Trophoblast cell (in vitro differentiated cells and primary cell): Measurements from ENCODE around the gene CAPRIN2.

ENCODE experiments used
- DNase-seq, 2 donors: peaks; one replicate each; pipeline ENCODE4 v3.0.0-alpha.2; 2016
- H2AFZ ChIP-seq: 2 replicates; pipeline ENCODE4 v1.6.1; 2013; ENCODE audit warnings: low read length, moderate library complexity, mild to moderate bottlenecking; ENCODE audit not compliant: insufficient read depth, poor library complexity
- H2AK5ac ChIP-seq: 2 replicates; pipeline ENCODE4 v1.6.1; 2013; ENCODE audit warnings: mild to moderate bottlenecking, low read length
- H2BK120ac ChIP-seq: 2 replicates; pipeline ENCODE4 v1.6.1; 2013; ENCODE audit warnings: low read length, mild to moderate bottlenecking, moderate library complexity; ENCODE audit not compliant: insufficient read depth, poor library complexity
- H2BK12ac ChIP-seq: 2 replicates; pipeline ENCODE4 v1.6.1; 2013; ENCODE audit warnings: mild to moderate bottlenecking, low read length, moderate library complexity
- H2BK5ac ChIP-seq: 2 replicates; pipeline ENCODE4 v1.6.1; 2013; ENCODE audit warnings: low read length, low read depth, moderate library complexity, mild to moderate bottlenecking; ENCODE audit not compliant: poor library complexity
- H3K14ac ChIP-seq: 2 replicates; pipeline ENCODE4 v1.6.1; 2013; ENCODE audit warnings: mild to moderate bottlenecking, low read length
- H3K18ac ChIP-seq: 2 replicates; pipeline ENCODE4 v1.6.1; 2013; ENCODE audit warnings: mild to moderate bottlenecking, low read length
- H3K23ac ChIP-seq: 2 replicates; pipeline ENCODE4 v1.6.1; 2013; ENCODE audit warnings: low read length
- H3K27ac ChIP-seq: 2 replicates; pipeline ENCODE4 v1.5.1; 2013; ENCODE audit warnings: low read depth, mild to moderate bottlenecking, inconsistent platforms, low read length, moderate library complexity
- H3K27me3 ChIP-seq: 2 replicates; pipeline ENCODE4 v1.6.1; 2013; ENCODE audit warnings: inconsistent platforms, mild to moderate bottlenecking, low read length, moderate library complexity; ENCODE audit not compliant: insufficient read depth
- H3K36me3 ChIP-seq, 2 experiments: 1 replicate in 1 of 2; 2 replicates in 1 of 2; pipeline ENCODE4 v1.6.1; 2013; ENCODE audit warnings: low read length in 2 of 2, mild to moderate bottlenecking in 2 of 2, moderate library complexity in 1 of 2; ENCODE audit not compliant: insufficient read depth in 2 of 2, control insufficient read depth in 1 of 2
- H3K4ac ChIP-seq: 2 replicates; pipeline ENCODE4 v1.6.1; 2013; ENCODE audit warnings: low read depth, mild to moderate bottlenecking, low read length, moderate library complexity
- H3K4me1 ChIP-seq, 2 experiments: 1 replicate in 1 of 2; 2 replicates in 1 of 2; pipeline ENCODE4 v1.6.1; 2013; ENCODE audit warnings: low read length in 2 of 2, mild to moderate bottlenecking in 2 of 2, moderate library complexity in 1 of 2; ENCODE audit not compliant: insufficient read depth in 2 of 2, control insufficient read depth in 1 of 2
- H3K4me2 ChIP-seq: 2 replicates; pipeline ENCODE4 v1.6.1; 2013; ENCODE audit warnings: inconsistent platforms, mild to moderate bottlenecking, low read length, moderate library complexity
- H3K4me3 ChIP-seq: 2 replicates; pipeline ENCODE4 v1.5.1; 2013; ENCODE audit warnings: mild to moderate bottlenecking, low read depth, low read length, inconsistent platforms
- H3K79me1 ChIP-seq: one replicate; pipeline ENCODE4 v1.6.1; 2013; ENCODE audit warnings: low read length
- H3K79me2 ChIP-seq: 2 replicates; pipeline ENCODE4 v1.6.1; 2013; ENCODE audit warnings: low read length, mild to moderate bottlenecking; ENCODE audit not compliant: control insufficient read depth, insufficient read depth, poor library complexity
- H3K9ac ChIP-seq: 2 replicates; pipeline ENCODE4 v1.6.1; 2013; ENCODE audit warnings: mild to moderate bottlenecking, low read length
- H3K9me3 ChIP-seq: 2 replicates; pipeline ENCODE4 v1.6.1; 2013; ENCODE audit warnings: low read depth, mild to moderate bottlenecking, control low read depth, inconsistent platforms, low read length; ENCODE audit not compliant: insufficient read depth
- H4K12ac ChIP-seq: 2 replicates; pipeline ENCODE4 v1.6.1; 2013; ENCODE audit warnings: low read depth, mild to moderate bottlenecking, low read length, moderate library complexity
- H4K8ac ChIP-seq: 2 replicates; pipeline ENCODE4 v1.6.1; 2013; ENCODE audit warnings: low read depth, mild to moderate bottlenecking, low read length, moderate library complexity
- H4K91ac ChIP-seq: one replicate; pipeline ENCODE4 v1.6.1; 2013; ENCODE audit warnings: low read depth, mild to moderate bottlenecking, low read length, moderate library complexity
- WGBS: extraction: QIAGEN DNeasy Blood & Tissue Kit; methylation state at CpG from one replicate; pipeline ENCODE4 v1.1.7; 2013; ENCODE audit warnings: missing lambda C conversion rate; ENCODE audit not compliant: insufficient read length, insufficient coverage; ENCODE audit errors: extremely low coverage; 5-methylcytosine and 5-hydroxymethylcytosine counted together

Gene CAPRIN2

DNA sequence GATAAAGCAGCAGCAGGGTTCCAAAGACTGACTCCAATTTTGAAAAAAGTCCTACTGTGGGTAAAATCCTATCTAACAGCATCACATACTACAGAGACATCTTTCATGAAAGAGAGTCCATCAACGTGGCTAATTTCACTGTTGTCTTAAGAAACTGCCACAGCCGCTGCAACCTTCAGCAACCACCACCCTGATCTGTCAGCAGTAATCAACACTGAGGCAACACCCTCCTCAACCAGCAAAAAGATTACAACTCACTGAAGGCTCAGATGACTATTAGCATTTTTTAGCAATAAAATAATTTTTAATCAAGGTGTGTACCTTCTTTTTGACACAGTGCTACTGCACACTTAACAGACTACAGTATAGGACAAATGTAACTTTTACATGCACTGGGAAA lies 6.6 kb downstream of the CAPRIN2 start:
- Histone ChIP-seq H4K8ac (no peak overlapping the region), H4K12ac (no peak overlapping the region), H3K27me3 (no peaks in the 10 kb centered on the region), H4K91ac (no peak overlapping the region), H3K14ac (no peak overlapping the region), H3K4ac (no peak overlapping the region), H3K4me1 (no peaks in the 10 kb centered on the region), H2AK5ac (no peak overlapping the region), H3K79me2 (no peaks in the 10 kb centered on the region), H2BK5ac (no peak overlapping the region), H3K36me3 (peaks cover 3% of the 10 kb centered on the region in 2 experiments), H2BK120ac (no peak overlapping the region), H3K79me1 (no peaks in the 10 kb centered on the region), H2AFZ (no peak overlapping the region), H3K18ac (no peak overlapping the region), H3K4me3 (no peak overlapping the region), H3K9ac (no peak overlapping the region), H3K27ac (no peak overlapping the region), H3K23ac (no peak overlapping the region), H3K9me3 (no peaks in the 10 kb centered on the region), H2BK12ac (no peak overlapping the region), H3K4me2 (no peak overlapping the region)
- WGBS, result no CpG with 5 or more reads among the region's 2 CpGs
- no peak for DNase-seq

- no peak for DNase-seq
- no peak overlapping the region for H2BK12ac ChIP-seq
- no peak overlapping the region for H2BK5ac ChIP-seq
- WGBS, result no CpG with 5 or more reads among the region's 4 CpGs
- no peak overlapping the region for H2AFZ ChIP-seq
- no peaks in the 10 kb centered on the region for H3K9me3 ChIP-seq
- no peak overlapping the region for H3K23ac ChIP-seq
- no peaks in the 10 kb centered on the region for H3K4me1 ChIP-seq
- no peaks in the 10 kb centered on the region for H3K79me2 ChIP-seq
- H3K14ac ChIP-seq, result no peak overlapping the region
- no peak overlapping the region for H3K4ac ChIP-seq
- H3K27me3 ChIP-seq, result no peaks in the 10 kb centered on the region
- no peak overlapping the region for H3K4me2 ChIP-seq
- no peaks in the 10 kb centered on the region for H3K79me1 ChIP-seq
- H4K12ac ChIP-seq, result no peak overlapping the region
- no peak overlapping the region for H2BK120ac ChIP-seq
- no peak overlapping the region for H3K9ac ChIP-seq
- H4K8ac ChIP-seq, result no peak overlapping the region
- H4K91ac ChIP-seq, result no peak overlapping the region
- no peak overlapping the region for H3K4me3 ChIP-seq
- H3K36me3 ChIP-seq, result peaks cover 3% of the 10 kb centered on the region in 2 experiments
- H3K18ac ChIP-seq, result no peak overlapping the region
- H3K27ac ChIP-seq, result no peak overlapping the region
- no peak overlapping the region for H2AK5ac ChIP-seq
Observed at GRCh38 chr12:30746190-30746589, 8.6 kb downstream of the CAPRIN2 start.

- Histone ChIP-seq H3K79me2 (no peaks in the 10 kb centered on the region), H2BK120ac (no peak overlapping the region), H3K4me2 (no peak overlapping the region), H3K9me3 (no peaks in the 10 kb centered on the region), H2BK5ac (no peak overlapping the region), H3K14ac (no peak overlapping the region), H3K27me3 (no peaks in the 10 kb centered on the region), H4K91ac (no peak overlapping the region), H4K8ac (no peak overlapping the region), H3K18ac (no peak overlapping the region), H3K4me3 (no peak overlapping the region), H3K23ac (no peak overlapping the region), H2AFZ (no peak overlapping the region), H3K36me3 (peaks cover 3% of the 10 kb centered on the region in 2 experiments), H3K4ac (no peak overlapping the region), H2BK12ac (no peak overlapping the region), H4K12ac (no peak overlapping the region), H3K79me1 (no peaks in the 10 kb centered on the region), H3K27ac (no peak overlapping the region), H2AK5ac (no peak overlapping the region), H3K9ac (no peak overlapping the region), H3K4me1 (no peaks in the 10 kb centered on the region)
- no CpG with 5 or more reads among the region's 2 CpGs for WGBS
- DNase-seq, result no peak
Observed at GRCh38 chr12:30744321-30744720, 10.4 kb downstream of the CAPRIN2 start.

DNA sequence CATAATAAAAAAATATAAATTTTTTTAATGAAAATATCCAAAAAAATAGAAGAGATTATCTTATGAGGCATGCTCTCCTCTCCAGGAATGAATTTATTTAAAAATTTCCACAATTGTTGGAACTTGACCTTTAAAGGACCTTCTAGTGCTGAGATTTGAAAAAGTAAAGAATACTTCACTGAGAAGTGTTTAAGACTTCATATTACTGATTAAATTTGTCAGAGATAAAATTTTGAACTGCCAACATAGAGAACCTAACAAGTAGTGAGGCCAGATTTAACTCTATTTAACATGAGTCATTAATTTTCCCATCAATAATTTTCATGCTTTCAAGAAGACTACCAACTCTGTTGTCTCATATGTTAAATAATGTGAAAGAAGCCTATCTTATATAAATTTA lies 14.5 kb downstream of the CAPRIN2 start:
- no peak overlapping the region for H4K8ac ChIP-seq
- H3K4me2 ChIP-seq, result no peak overlapping the region
- peaks cover 0 to 3% of the 10 kb centered on the region in 2 experiments for H3K36me3 ChIP-seq
- H3K4me1 ChIP-seq, result no peaks in the 10 kb centered on the region
- no peaks in the 10 kb centered on the region for H3K79me1 ChIP-seq
- no peak overlapping the region for H4K12ac ChIP-seq
- H2BK12ac ChIP-seq, result no peak overlapping the region
- no peak for DNase-seq
- H2AFZ ChIP-seq, result no peak overlapping the region
- H2AK5ac ChIP-seq, result no peak overlapping the region
- no peaks in the 10 kb centered on the region for H3K27me3 ChIP-seq
- H2BK120ac ChIP-seq, result no peak overlapping the region
- H3K14ac ChIP-seq, result no peak overlapping the region
- no peak overlapping the region for H3K23ac ChIP-seq
- no peak overlapping the region for H3K4ac ChIP-seq
- H2BK5ac ChIP-seq, result no peak overlapping the region
- H3K9ac ChIP-seq, result no peak overlapping the region
- no peak overlapping the region for H3K4me3 ChIP-seq
- no peaks in the 10 kb centered on the region for H3K9me3 ChIP-seq
- no peak overlapping the region for H4K91ac ChIP-seq
- no peaks in the 10 kb centered on the region for H3K79me2 ChIP-seq
- H3K27ac ChIP-seq, result no peak overlapping the region
- no peak overlapping the region for H3K18ac ChIP-seq
